Endodermal cell (in vitro differentiated cells): Measurements from ENCODE around the gene RHBDL3. TPM values are rescaled to one million over a fixed set of nuclear protein-coding genes. Genes with fewer than 3 reads are reported as not detected.
A peak's percentile ranks its signal among the peaks of the same experiment; 100 is the strongest.

ENCODE experiments used
- DNase-seq: peaks from one replicate; pipeline ENCODE4 v3.0.0-alpha.2; 2017
- H3K27ac ChIP-seq: 2 replicates; pipeline ENCODE4 v1.5.1; 2013; ENCODE audit warnings: mild to moderate bottlenecking, low read depth, low read length, moderate library complexity
- H3K27me3 ChIP-seq: 2 replicates; pipeline ENCODE4 v1.6.1; 2013; ENCODE audit warnings: mild to moderate bottlenecking, low read length, moderate library complexity; ENCODE audit not compliant: insufficient read depth, control insufficient read depth, poor library complexity, severe bottlenecking
- H3K36me3 ChIP-seq: 2 replicates; pipeline ENCODE4 v1.7.0; 2013; ENCODE audit warnings: mild to moderate bottlenecking, low read length, moderate library complexity; ENCODE audit not compliant: control insufficient read depth, insufficient read depth
- H3K4me1 ChIP-seq: one replicate; pipeline ENCODE4 v1.7.0; 2013; ENCODE audit warnings: low read length; ENCODE audit not compliant: control insufficient read depth, insufficient read depth
- H3K4me3 ChIP-seq: 2 replicates; pipeline ENCODE4 v1.5.1; 2013; ENCODE audit warnings: mild to moderate bottlenecking, low read length, moderate library complexity
- H3K9ac ChIP-seq: 2 replicates; pipeline ENCODE4 v1.6.1; 2013; ENCODE audit warnings: mild to moderate bottlenecking, low read length, moderate library complexity; ENCODE audit not compliant: poor library complexity, severe bottlenecking; ENCODE audit errors: extremely low read depth
- H3K9me3 ChIP-seq: 2 replicates; pipeline ENCODE4 v1.6.1; 2013; ENCODE audit warnings: mild to moderate bottlenecking, low read length, moderate library complexity; ENCODE audit not compliant: control insufficient read depth
- H3K27ac Mint-ChIP-seq: 2 replicates; pipeline ENCODE4 v1.8.0; 2020; ENCODE audit warnings: mixed read lengths
- H3K27me3 Mint-ChIP-seq: 2 replicates; pipeline ENCODE4 v1.8.0; 2021; ENCODE audit warnings: mild to moderate bottlenecking, mixed read lengths; ENCODE audit not compliant: insufficient read depth
- H3K36me3 Mint-ChIP-seq: 2 replicates; pipeline ENCODE4 v1.8.0; 2020; ENCODE audit warnings: low read depth, mixed read lengths
- H3K4me1 Mint-ChIP-seq: 2 replicates; pipeline ENCODE4 v1.8.0; 2020; ENCODE audit warnings: mixed read lengths
- H3K4me3 Mint-ChIP-seq: 2 replicates; pipeline ENCODE4 v1.8.0; 2020; ENCODE audit warnings: mild to moderate bottlenecking, moderate library complexity, mixed read lengths
- H3K9me3 Mint-ChIP-seq: 2 replicates; pipeline ENCODE4 v1.8.0; 2020; ENCODE audit warnings: mild to moderate bottlenecking, mixed read lengths
- WGBS, 2 experiments: methylation state at CpG; one replicate each; pipeline versions ENCODE4 v1.1.5 to v1.1.7; 2013; ENCODE audit warnings: missing lambda C conversion rate in 2 of 2, mixed read lengths in 1 of 2; ENCODE audit not compliant: insufficient coverage in 1 of 2, insufficient read length in 1 of 2; 5-methylcytosine and 5-hydroxymethylcytosine counted together
- long read RNA-seq, 4 experiments: library from polyadenylated mRNA in 2 of 4; library from RNA in 1 of 4; library from capped mRNA in 1 of 4; stranded (forward) in 3 of 4; unstranded in 1 of 4; transcript quantifications; one replicate each; pipeline ENCODE4 v2.0.0, GENCODE V29; 2020 to 2021; ENCODE audit warnings: inconsistent platforms in 1 of 4
- polyA plus RNA-seq, 2 experiments: library from polyadenylated mRNA; stranded (reverse); fragments of 50-300 nt; gene quantifications; one replicate each; pipeline ENCODE4 v1.2.3, GENCODE V29; 2013
- total RNA-seq, 2 donors: library from RNA; stranded (reverse); fragmentation: NEBNext Ultra II Directional in 1 of 2; extraction: Animal tissue kit (Norgen Biotek cat#: 25700) in 1 of 2; gene quantifications; 2 replicates in 1 of 2; 3 replicates in 1 of 2; pipeline ENCODE4 v1.2.1, GENCODE V29; 2021
- TF ChIP-seq, protein P1 (sequence below): fragments of 200-600 bp; sonication (generic); conservative IDR thresholded peaks from 2 replicates; pipeline ENCODE4 v1.5.0; 2021; ENCODE audit warnings: antibody characterized with exemption, mild to moderate bottlenecking

Gene RHBDL3, protein sequence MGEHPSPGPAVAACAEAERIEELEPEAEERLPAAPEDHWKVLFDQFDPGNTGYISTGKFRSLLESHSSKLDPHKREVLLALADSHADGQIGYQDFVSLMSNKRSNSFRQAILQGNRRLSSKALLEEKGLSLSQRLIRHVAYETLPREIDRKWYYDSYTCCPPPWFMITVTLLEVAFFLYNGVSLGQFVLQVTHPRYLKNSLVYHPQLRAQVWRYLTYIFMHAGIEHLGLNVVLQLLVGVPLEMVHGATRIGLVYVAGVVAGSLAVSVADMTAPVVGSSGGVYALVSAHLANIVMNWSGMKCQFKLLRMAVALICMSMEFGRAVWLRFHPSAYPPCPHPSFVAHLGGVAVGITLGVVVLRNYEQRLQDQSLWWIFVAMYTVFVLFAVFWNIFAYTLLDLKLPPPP
- total RNA-seq = 1 to 10 TPM in 1 of 2 donors, under 1 TPM in 1; 0.35 to 1.4 TPM
- polyA plus RNA-seq (2013, experiment 1 of 2) = 17.1 TPM
- 11.5 TPM for polyA plus RNA-seq (2013, experiment 2 of 2)
- long read RNA-seq, experiment 1 = 0 reads
- long read RNA-seq, experiment 2, partial matches to known transcripts = 0 of 1 reads
- long read RNA-seq, experiment 2, other reads (novel, unspliced or antisense) = 1 of 1 reads
- long read RNA-seq, experiment 3 = 0 reads
- long read RNA-seq, experiment 4 = 0 reads

DNA sequence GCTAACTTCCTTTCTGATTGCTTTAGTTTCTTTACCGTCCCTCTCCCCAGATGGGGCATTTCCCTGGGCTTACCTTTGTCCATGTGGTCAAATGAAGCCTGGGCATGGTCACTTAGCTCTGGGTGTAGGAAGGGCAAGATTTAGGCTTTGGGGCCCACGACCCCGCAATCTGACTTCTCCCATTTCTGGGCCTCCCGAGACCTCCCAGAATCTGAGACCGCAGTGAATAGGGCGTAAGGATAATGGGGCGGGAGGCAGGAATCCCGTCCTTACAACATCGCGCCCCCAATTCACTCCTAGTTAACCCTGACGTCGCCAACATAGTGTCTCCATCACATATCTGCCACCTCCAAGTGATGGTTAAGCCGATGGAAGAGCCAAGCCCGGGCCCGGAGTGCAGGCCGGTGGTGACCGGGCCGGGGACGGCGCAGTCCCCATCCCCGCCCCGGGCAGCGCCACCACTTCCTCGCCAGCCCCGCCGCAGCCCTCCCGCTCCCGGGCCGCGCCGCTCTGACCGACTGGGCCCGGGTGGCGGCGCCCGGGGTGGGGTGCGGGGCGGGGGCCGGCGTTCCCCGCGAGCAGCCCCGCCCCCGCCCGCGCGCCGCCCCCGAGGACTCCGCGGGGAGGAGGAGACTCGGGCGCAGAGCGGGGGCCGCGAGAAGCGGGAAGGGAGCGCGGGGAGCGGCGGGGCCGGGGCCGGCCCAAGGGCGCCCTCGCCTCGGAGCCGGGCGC is at the start of gene RHBDL3:
RHBDL3 (plus strand) TSS at position 641 of the 732 bp plus-strand sequence. CDS start 358 bp downstream, outside the sequence.
- Histone ChIP-seq H3K27ac (no peak within 1 kb of the TSS), H3K9ac (no peak within 1 kb of the TSS), H3K36me3 (no peaks in the 10 kb centered on the region), H3K27me3 (peaks cover 80% of the 10 kb centered on the region), H3K4me1 (peaks cover 6% of the 10 kb centered on the region), H3K4me3 (peak within 1 kb of the TSS; percentile 71), H3K9me3 (no peaks in the 10 kb centered on the region)
- TF ChIP-seq, protein P1, sequence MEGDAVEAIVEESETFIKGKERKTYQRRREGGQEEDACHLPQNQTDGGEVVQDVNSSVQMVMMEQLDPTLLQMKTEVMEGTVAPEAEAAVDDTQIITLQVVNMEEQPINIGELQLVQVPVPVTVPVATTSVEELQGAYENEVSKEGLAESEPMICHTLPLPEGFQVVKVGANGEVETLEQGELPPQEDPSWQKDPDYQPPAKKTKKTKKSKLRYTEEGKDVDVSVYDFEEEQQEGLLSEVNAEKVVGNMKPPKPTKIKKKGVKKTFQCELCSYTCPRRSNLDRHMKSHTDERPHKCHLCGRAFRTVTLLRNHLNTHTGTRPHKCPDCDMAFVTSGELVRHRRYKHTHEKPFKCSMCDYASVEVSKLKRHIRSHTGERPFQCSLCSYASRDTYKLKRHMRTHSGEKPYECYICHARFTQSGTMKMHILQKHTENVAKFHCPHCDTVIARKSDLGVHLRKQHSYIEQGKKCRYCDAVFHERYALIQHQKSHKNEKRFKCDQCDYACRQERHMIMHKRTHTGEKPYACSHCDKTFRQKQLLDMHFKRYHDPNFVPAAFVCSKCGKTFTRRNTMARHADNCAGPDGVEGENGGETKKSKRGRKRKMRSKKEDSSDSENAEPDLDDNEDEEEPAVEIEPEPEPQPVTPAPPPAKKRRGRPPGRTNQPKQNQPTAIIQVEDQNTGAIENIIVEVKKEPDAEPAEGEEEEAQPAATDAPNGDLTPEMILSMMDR = no peak
- Mint-ChIP-seq H3K4me3 (peak within 1 kb of the TSS; percentile 58), H3K27ac (no peak within 1 kb of the TSS), H3K27me3 (peaks cover 84% of the 10 kb centered on the region), H3K4me1 (peaks cover 20% of the 10 kb centered on the region), H3K9me3 (no peaks in the 10 kb centered on the region), H3K36me3 (no peaks in the 10 kb centered on the region)
- DNase-seq = peak; percentile 78
- WGBS, 2 experiments = 2 to 10% methylated on average over 10 to 68 of the region's 68 CpGs

DNA sequence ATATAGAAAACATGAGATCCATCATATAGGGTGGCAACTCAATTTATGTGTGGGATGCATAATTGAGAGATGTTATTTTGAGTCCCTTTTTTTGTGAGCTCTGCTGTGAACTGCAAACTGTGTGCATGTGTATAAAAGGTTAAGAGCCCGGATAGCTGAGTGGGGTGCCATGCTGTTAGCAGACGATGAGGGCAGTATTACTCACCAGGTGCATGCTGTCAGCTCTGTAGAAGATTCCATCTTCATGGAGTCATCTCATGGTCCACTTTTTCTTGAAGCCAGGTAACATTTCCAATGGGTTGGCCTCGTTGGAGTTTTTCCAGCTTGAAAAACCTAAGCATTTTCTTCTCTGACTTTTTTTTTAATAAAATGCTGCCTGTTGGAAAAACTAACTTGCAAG is 43.0 kb upstream of the RHBDL3 start:
- H3K27ac ChIP-seq = no peak overlapping the region
- H3K27me3 ChIP-seq = no peaks in the 10 kb centered on the region
- Mint-ChIP-seq H3K36me3 (peaks cover 13% of the 10 kb centered on the region), H3K27ac (peak overlapping the region; percentile 2), H3K27me3 (no peaks in the 10 kb centered on the region), H3K4me1 (no peaks in the 10 kb centered on the region), H3K9me3 (no peaks in the 10 kb centered on the region), H3K4me3 (no peak overlapping the region)
- H3K4me3 ChIP-seq = no peak overlapping the region
- WGBS, 2 experiments = 73 to 87% methylated on average over 3 of the region's 3 CpGs
- TF ChIP-seq, protein P1 = peak; percentile 15
- H3K9me3 ChIP-seq = no peaks in the 10 kb centered on the region
- H3K4me1 ChIP-seq = no peaks in the 10 kb centered on the region
- DNase-seq = no peak
- no peak overlapping the region for H3K9ac ChIP-seq
- peaks cover 22% of the 10 kb centered on the region for H3K36me3 ChIP-seq

DNA sequence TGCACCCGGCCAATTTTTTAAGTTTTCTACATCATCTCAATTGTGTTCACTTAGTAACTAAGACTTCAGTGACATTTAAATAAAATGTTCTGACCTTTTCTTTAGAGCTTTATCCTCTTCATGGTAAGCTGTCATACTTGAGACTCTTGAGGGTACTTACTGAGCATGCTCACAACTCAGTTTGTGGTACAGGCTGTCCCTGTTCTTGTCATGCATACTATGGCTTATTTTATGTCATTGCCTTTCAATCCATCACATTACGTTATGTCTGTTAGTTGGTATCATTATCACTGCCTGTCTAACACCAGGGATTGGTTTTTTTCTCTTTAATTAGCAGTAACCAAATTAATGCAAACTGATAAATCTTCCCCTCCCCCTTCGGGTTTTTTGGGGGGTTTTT is 41.9 kb upstream of the RHBDL3 start:
- no peak for DNase-seq
- Mint-ChIP-seq H3K36me3 (peaks cover 13% of the 10 kb centered on the region), H3K4me1 (peaks cover 4% of the 10 kb centered on the region), H3K9me3 (no peaks in the 10 kb centered on the region), H3K4me3 (no peak overlapping the region), H3K27ac (no peak overlapping the region), H3K27me3 (no peaks in the 10 kb centered on the region)
- Histone ChIP-seq H3K27ac (no peak overlapping the region), H3K9ac (no peak overlapping the region), H3K36me3 (peaks cover 22% of the 10 kb centered on the region), H3K9me3 (no peaks in the 10 kb centered on the region), H3K4me1 (no peaks in the 10 kb centered on the region), H3K4me3 (no peak overlapping the region), H3K27me3 (no peaks in the 10 kb centered on the region)
- WGBS, 2 experiments = 100% methylated on average over 2 of the region's 3 CpGs
- TF ChIP-seq, protein P1 = no peak
